ENCODE results near the gene UQCRQ. TPM values are rescaled to one million over a fixed set of nuclear protein-coding genes. Genes with fewer than 3 reads are reported as not detected.
A peak's percentile ranks its signal among the peaks of the same experiment; 100 is the strongest.

The UQCRQ gene
- total and polyA plus RNA-seq, 9 of the 15 experiments (the other 6 are each of a cell fraction or from before 2014, with no cell fraction given) = 235 to 2,421 (median 883) TPM

GRCh38 chr5:132849347-132849746 lies 17.1 kb upstream of the UQCRQ start (continued):
- TF ChIP-seq SFPQ (IDR thresholded peaks at IDR 0.05; ENCODE audit: low read depth, low read length) = no peak
- TF ChIP-seq MEF2A (IDR thresholded peaks at IDR 0.05; ENCODE audit: control insufficient read depth, low read depth, low read length) = no peak
- no peak for TF ChIP-seq GATAD2A (IDR thresholded peaks at IDR 0.05)
- no peak for TF ChIP-seq JUNB (CRISPR knock-in tag; conservative IDR thresholded peaks at IDR 0.05)
- TF ChIP-seq SP1 (CRISPR knock-in tag; IDR thresholded peaks at IDR 0.05) = no peak
- TF ChIP-seq GABPA (tag; conservative IDR thresholded peaks at IDR 0.05; ENCODE audit: low read depth) = no peak
- no peak for TF ChIP-seq NFYB (IDR thresholded peaks at IDR 0.05; ENCODE audit: extremely low read depth, insufficient read length)
- TF ChIP-seq SRF (CRISPR knock-in tag; IDR thresholded peaks at IDR 0.05) = 0 out of 4 replicates have a peak, but pooled peaks of 1 of the 2 experiments have one; percentile 20
- 0 out of 2 replicates have a peak, but pooled peaks have one; percentile 8 for TF ChIP-seq ETV1 (tag; conservative IDR thresholded peaks at IDR 0.05; ENCODE audit: low read depth)
- TF ChIP-seq ZNF512 (tag; IDR thresholded peaks at IDR 0.05) = no peak
- peak; percentile 88 for TF ChIP-seq CEBPB (tag; IDR thresholded peaks at IDR 0.05)
- TF ChIP-seq, protein P1, sequence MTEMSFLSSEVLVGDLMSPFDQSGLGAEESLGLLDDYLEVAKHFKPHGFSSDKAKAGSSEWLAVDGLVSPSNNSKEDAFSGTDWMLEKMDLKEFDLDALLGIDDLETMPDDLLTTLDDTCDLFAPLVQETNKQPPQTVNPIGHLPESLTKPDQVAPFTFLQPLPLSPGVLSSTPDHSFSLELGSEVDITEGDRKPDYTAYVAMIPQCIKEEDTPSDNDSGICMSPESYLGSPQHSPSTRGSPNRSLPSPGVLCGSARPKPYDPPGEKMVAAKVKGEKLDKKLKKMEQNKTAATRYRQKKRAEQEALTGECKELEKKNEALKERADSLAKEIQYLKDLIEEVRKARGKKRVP (CRISPR knock-in tag; IDR thresholded peaks at IDR 0.05) = peak; percentile 92
- TF ChIP-seq HLTF (IDR thresholded peaks at IDR 0.05) = no peak
- TF ChIP-seq, protein P2, sequence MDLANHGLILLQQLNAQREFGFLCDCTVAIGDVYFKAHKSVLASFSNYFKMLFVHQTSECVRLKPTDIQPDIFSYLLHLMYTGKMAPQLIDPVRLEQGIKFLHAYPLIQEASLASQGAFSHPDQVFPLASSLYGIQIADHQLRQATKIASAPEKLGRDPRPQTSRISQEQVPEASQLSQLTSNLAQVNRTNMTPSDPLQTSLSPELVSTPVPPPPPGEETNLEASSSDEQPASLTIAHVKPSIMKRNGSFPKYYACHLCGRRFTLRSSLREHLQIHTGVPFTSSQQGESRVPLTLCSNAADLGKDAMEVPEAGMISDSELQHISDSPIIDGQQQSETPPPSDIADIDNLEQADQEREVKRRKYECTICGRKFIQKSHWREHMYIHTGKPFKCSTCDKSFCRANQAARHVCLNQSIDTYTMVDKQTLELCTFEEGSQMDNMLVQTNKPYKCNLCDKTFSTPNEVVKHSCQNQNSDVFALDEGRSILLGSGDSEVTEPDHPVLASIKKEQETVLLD (IDR thresholded peaks at IDR 0.05) = no peak
- peak; percentile 36; the same call in 1 of the 2 replicates for TF ChIP-seq NR2C1 (IDR thresholded peaks at IDR 0.05)
- peak; percentile 64 for TF ChIP-seq NR2C1 (tag; IDR thresholded peaks at IDR 0.05)
- TF ChIP-seq SMAD4 (CRISPR knock-in tag; conservative IDR thresholded peaks at IDR 0.05) = peak; percentile 39
- no peak for TF ChIP-seq GABPB1 (CRISPR knock-in tag; IDR thresholded peaks at IDR 0.05)
- TF ChIP-seq ZNF764 (CRISPR knock-in tag; IDR thresholded peaks at IDR 0.05; ENCODE audit: low read depth) = no peak
